ENCODE measurements around the gene FRY.

FRY gene

DNA sequence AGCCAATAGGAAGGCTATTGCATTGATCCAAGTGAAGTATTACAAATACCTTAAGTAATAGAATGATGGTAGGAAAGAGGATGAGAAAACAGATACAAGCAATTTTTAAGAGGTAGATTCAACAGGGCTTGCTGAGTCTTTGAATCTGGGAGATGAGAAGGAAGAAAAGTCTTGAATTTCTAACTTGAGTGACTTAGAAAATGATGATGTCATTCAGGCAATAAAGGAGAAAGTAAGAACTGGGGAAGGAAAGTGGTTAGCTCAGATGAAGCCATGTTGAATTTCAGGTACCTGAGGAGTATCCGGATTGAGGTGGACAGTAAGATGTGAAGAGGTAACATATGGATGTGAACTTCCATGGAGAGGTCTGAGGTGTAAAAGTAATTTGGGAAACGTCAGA is 15.5 kb upstream of the FRY start:
- no peaks in the 10 kb centered on the region for H3K36me3 ChIP-seq (ENCODE audit: control insufficient read depth in 2 of 2, insufficient read depth in 2 of 2, low read length in 2 of 2)
- no peak overlapping the region for H3K4me3 ChIP-seq (ENCODE audit: low read length in 2 of 2)
- H3K4me1 ChIP-seq (ENCODE audit: control insufficient read depth, insufficient read depth, low read length): no peaks in the 10 kb centered on the region
- no peak overlapping the region for H3K27ac ChIP-seq (ENCODE audit: low read length)
- no peaks in the 10 kb centered on the region for H3K9me3 ChIP-seq (ENCODE audit: control insufficient read depth in 2 of 2, low read length in 2 of 2)
- H3K9ac ChIP-seq (ENCODE audit: low read length in 2 of 2): no peak overlapping the region
- no peaks in the 10 kb centered on the region for H3K27me3 ChIP-seq (ENCODE audit: control insufficient read depth in 1 of 2, insufficient read depth in 2 of 2, low read length in 2 of 2)

- Histone ChIP-seq H3K9me3 (ENCODE audit: control insufficient read depth in 2 of 2, low read length in 2 of 2) (no peaks in the 10 kb centered on the region), H3K27ac (ENCODE audit: low read length) (no peak overlapping the region), H3K4me1 (ENCODE audit: control insufficient read depth, insufficient read depth, low read length) (no peaks in the 10 kb centered on the region), H3K4me3 (ENCODE audit: low read length in 2 of 2) (no peak overlapping the region), H3K9ac (ENCODE audit: low read length in 2 of 2) (no peak overlapping the region), H3K36me3 (ENCODE audit: control insufficient read depth in 2 of 2, insufficient read depth in 2 of 2, low read length in 2 of 2) (no peaks in the 10 kb centered on the region), H3K27me3 (ENCODE audit: control insufficient read depth in 1 of 2, insufficient read depth in 2 of 2, low read length in 2 of 2) (no peaks in the 10 kb centered on the region)
Observed at GRCh38 chr13:32016631-32017030, 14.9 kb upstream of the FRY start.

- Histone ChIP-seq H3K4me3 (ENCODE audit: low read length in 2 of 2) (no peak overlapping the region), H3K4me1 (ENCODE audit: control insufficient read depth, insufficient read depth, low read length) (no peaks in the 10 kb centered on the region), H3K27me3 (ENCODE audit: control insufficient read depth in 1 of 2, insufficient read depth in 2 of 2, low read length in 2 of 2) (no peaks in the 10 kb centered on the region), H3K9me3 (ENCODE audit: control insufficient read depth in 2 of 2, low read length in 2 of 2) (no peaks in the 10 kb centered on the region), H3K9ac (ENCODE audit: low read length in 2 of 2) (no peak overlapping the region), H3K27ac (ENCODE audit: low read length) (no peak overlapping the region), H3K36me3 (ENCODE audit: control insufficient read depth in 2 of 2, insufficient read depth in 2 of 2, low read length in 2 of 2) (no peaks in the 10 kb centered on the region)
Observed at GRCh38 chr13:32017474-32017873, 14.1 kb upstream of the FRY start.

DNA sequence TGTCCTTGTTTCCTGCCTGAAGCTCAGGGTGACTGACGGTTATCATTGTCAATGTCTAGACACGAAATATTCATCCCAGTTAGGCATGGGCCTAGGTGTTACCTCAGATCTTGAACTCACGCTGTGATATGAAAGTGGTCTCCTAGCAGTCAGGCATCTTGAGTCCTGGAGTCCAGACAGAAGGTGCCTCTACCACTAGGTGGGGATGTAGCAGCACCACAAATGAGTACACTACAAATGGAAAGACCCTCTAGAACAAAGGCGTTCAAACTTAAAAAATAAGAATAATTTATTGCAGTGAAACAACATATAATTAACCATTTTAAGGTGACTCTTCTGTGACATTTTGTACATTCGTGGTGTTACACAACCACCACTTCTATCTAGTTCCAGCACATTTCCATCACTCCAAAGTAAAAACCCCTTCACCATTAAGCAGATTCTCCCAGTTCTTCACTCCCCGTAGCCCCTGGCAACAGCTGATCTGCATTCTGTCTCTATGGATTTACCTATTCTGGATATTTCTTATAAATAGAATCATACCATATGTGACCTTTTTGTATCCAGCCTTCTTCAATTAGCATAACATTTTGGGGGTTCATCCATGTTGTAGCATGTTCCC is 11.9 kb upstream of the FRY start:
- H3K4me3 ChIP-seq (ENCODE audit: low read length in 2 of 2): no peak overlapping the region
- H3K9ac ChIP-seq (ENCODE audit: low read length in 2 of 2): no peak overlapping the region
- no peaks in the 10 kb centered on the region for H3K4me1 ChIP-seq (ENCODE audit: control insufficient read depth, insufficient read depth, low read length)
- H3K9me3 ChIP-seq (ENCODE audit: control insufficient read depth in 2 of 2, low read length in 2 of 2): no peaks in the 10 kb centered on the region
- H3K27ac ChIP-seq (ENCODE audit: low read length): no peak overlapping the region
- no peaks in the 10 kb centered on the region for H3K36me3 ChIP-seq (ENCODE audit: control insufficient read depth in 2 of 2, insufficient read depth in 2 of 2, low read length in 2 of 2)
- H3K27me3 ChIP-seq (ENCODE audit: control insufficient read depth in 1 of 2, insufficient read depth in 2 of 2, low read length in 2 of 2): no peaks in the 10 kb centered on the region

DNA sequence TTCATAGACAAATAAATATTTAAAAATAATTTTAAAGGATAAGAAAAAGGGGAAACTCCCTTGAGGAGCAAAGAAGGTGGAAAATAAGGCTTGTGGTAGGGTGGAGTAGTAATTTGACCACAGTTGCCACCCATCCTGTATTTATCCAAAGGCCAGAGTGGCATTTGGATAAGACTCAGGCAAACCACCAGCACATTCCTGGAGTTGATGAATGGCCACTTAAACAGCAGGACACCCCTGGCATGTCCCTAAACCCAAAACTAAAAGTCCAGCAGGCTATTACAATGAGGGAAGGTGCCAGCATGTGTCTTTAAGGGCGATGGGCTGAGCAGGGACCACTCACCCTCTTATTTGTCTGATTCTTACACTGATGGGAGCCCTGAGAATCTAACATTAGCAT is 9.8 kb upstream of the FRY start:
- no peaks in the 10 kb centered on the region for H3K4me1 ChIP-seq (ENCODE audit: control insufficient read depth, insufficient read depth, low read length)
- no peak overlapping the region for H3K27ac ChIP-seq (ENCODE audit: low read length)
- no peak overlapping the region for H3K9ac ChIP-seq (ENCODE audit: low read length in 2 of 2)

DNA sequence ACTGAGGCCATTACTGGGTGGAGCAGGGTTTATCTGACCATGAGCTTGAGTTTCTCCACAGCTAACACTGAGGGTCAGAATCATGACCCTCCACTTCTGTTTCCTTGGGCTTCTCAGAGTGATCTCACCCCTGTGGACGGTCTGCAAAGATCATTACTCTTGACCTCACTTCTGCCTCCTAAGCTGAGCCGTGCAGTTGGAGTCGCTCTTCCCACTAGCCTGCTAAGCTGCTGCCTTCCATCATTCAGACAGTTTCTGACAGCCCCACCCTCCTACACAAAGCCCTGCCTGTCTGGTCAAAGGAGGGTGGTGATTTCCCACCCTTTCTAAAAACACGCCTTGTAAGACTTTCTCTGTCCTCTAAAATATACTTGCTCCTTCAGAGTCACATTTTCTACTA is 9.3 kb upstream of the FRY start:
- Histone ChIP-seq H3K27me3 (ENCODE audit: control insufficient read depth in 1 of 2, insufficient read depth in 2 of 2, low read length in 2 of 2) (no peaks in the 10 kb centered on the region), H3K4me3 (ENCODE audit: low read length in 2 of 2) (no peak overlapping the region), H3K9me3 (ENCODE audit: control insufficient read depth in 2 of 2, low read length in 2 of 2) (no peaks in the 10 kb centered on the region), H3K9ac (ENCODE audit: low read length in 2 of 2) (no peak overlapping the region), H3K36me3 (ENCODE audit: control insufficient read depth in 2 of 2, insufficient read depth in 2 of 2, low read length in 2 of 2) (no peaks in the 10 kb centered on the region), H3K27ac (ENCODE audit: low read length) (no peak overlapping the region), H3K4me1 (ENCODE audit: control insufficient read depth, insufficient read depth, low read length) (no peaks in the 10 kb centered on the region)

More for the DNA sequence above, 9.8 kb upstream of the FRY start:
- Histone ChIP-seq H3K27me3 (ENCODE audit: control insufficient read depth in 1 of 2, insufficient read depth in 2 of 2, low read length in 2 of 2) (no peaks in the 10 kb centered on the region), H3K4me3 (ENCODE audit: low read length in 2 of 2) (no peak overlapping the region), H3K9me3 (ENCODE audit: control insufficient read depth in 2 of 2, low read length in 2 of 2) (no peaks in the 10 kb centered on the region), H3K36me3 (ENCODE audit: control insufficient read depth in 2 of 2, insufficient read depth in 2 of 2, low read length in 2 of 2) (no peaks in the 10 kb centered on the region)

GRCh38 chr13:32023096-32023495 is 8.5 kb upstream of the FRY start:
- H3K4me3 ChIP-seq (ENCODE audit: low read length in 2 of 2): no peak overlapping the region
- H3K27me3 ChIP-seq (ENCODE audit: control insufficient read depth in 1 of 2, insufficient read depth in 2 of 2, low read length in 2 of 2): no peaks in the 10 kb centered on the region
- H3K4me1 ChIP-seq (ENCODE audit: control insufficient read depth, insufficient read depth, low read length): no peaks in the 10 kb centered on the region
- H3K9me3 ChIP-seq (ENCODE audit: control insufficient read depth in 2 of 2, low read length in 2 of 2): no peaks in the 10 kb centered on the region
- H3K9ac ChIP-seq (ENCODE audit: low read length in 2 of 2): no peak overlapping the region
- no peaks in the 10 kb centered on the region for H3K36me3 ChIP-seq (ENCODE audit: control insufficient read depth in 2 of 2, insufficient read depth in 2 of 2, low read length in 2 of 2)
- no peak overlapping the region for H3K27ac ChIP-seq (ENCODE audit: low read length)

DNA sequence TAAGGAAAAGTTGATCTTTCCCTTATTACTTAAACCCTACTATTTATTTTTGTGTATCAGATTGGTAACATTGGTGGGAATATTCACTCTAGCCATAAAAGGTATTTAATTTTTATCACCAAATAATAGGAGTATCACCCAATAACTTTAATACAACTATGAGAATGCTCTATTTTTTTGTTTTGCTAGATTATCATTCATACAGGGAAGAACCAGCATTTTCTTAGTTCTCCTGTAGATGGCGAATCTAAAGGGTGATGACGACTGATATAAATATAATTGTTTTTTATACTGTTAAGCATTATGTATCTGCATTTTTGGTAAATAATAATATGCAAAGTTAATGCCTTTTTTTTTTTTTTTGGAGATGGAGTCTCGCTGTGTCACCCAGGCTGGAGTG is 7.9 kb upstream of the FRY start:
- Histone ChIP-seq H3K36me3 (ENCODE audit: control insufficient read depth in 2 of 2, insufficient read depth in 2 of 2, low read length in 2 of 2) (no peaks in the 10 kb centered on the region), H3K9me3 (ENCODE audit: control insufficient read depth in 2 of 2, low read length in 2 of 2) (no peaks in the 10 kb centered on the region), H3K4me1 (ENCODE audit: control insufficient read depth, insufficient read depth, low read length) (no peaks in the 10 kb centered on the region), H3K9ac (ENCODE audit: low read length in 2 of 2) (no peak overlapping the region), H3K27me3 (ENCODE audit: control insufficient read depth in 1 of 2, insufficient read depth in 2 of 2, low read length in 2 of 2) (no peaks in the 10 kb centered on the region), H3K4me3 (ENCODE audit: low read length in 2 of 2) (no peak overlapping the region), H3K27ac (ENCODE audit: low read length) (no peak overlapping the region)

DNA sequence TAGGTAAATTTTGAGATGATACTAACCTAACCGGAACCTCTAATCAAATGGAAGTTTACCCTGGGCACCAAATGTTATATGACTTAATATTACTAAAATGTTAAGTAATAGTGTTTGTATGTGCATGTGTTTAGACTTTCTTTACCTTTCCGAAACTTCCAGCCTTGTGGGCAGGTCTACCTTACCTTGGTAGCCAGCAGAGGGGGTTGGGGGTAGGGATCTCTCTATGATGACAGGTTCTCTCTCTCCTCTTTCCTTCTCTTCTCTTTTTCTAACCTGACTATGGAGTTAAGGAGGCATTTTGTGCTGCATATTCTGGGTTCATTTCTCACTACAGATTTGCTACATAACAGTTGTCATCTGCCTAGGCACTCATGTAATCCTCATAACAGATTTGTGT is 6.8 kb upstream of the FRY start:
- Histone ChIP-seq H3K4me3 (ENCODE audit: low read length in 2 of 2) (no peak overlapping the region), H3K9me3 (ENCODE audit: control insufficient read depth in 2 of 2, low read length in 2 of 2) (no peaks in the 10 kb centered on the region), H3K36me3 (ENCODE audit: control insufficient read depth in 2 of 2, insufficient read depth in 2 of 2, low read length in 2 of 2) (no peaks in the 10 kb centered on the region), H3K9ac (ENCODE audit: low read length in 2 of 2) (no peak overlapping the region), H3K27ac (ENCODE audit: low read length) (no peak overlapping the region), H3K27me3 (ENCODE audit: control insufficient read depth in 1 of 2, insufficient read depth in 2 of 2, low read length in 2 of 2) (no peaks in the 10 kb centered on the region), H3K4me1 (ENCODE audit: control insufficient read depth, insufficient read depth, low read length) (no peaks in the 10 kb centered on the region)

GRCh38 chr13:32025730-32026129 is 5.8 kb upstream of the FRY start:
- Histone ChIP-seq H3K4me3 (ENCODE audit: low read length in 2 of 2) (no peak overlapping the region), H3K4me1 (ENCODE audit: control insufficient read depth, insufficient read depth, low read length) (no peaks in the 10 kb centered on the region), H3K36me3 (ENCODE audit: control insufficient read depth in 2 of 2, insufficient read depth in 2 of 2, low read length in 2 of 2) (no peaks in the 10 kb centered on the region), H3K9me3 (ENCODE audit: control insufficient read depth in 2 of 2, low read length in 2 of 2) (no peaks in the 10 kb centered on the region), H3K27me3 (ENCODE audit: control insufficient read depth in 1 of 2, insufficient read depth in 2 of 2, low read length in 2 of 2) (no peaks in the 10 kb centered on the region), H3K27ac (ENCODE audit: low read length) (no peak overlapping the region), H3K9ac (ENCODE audit: low read length in 2 of 2) (no peak overlapping the region)

DNA sequence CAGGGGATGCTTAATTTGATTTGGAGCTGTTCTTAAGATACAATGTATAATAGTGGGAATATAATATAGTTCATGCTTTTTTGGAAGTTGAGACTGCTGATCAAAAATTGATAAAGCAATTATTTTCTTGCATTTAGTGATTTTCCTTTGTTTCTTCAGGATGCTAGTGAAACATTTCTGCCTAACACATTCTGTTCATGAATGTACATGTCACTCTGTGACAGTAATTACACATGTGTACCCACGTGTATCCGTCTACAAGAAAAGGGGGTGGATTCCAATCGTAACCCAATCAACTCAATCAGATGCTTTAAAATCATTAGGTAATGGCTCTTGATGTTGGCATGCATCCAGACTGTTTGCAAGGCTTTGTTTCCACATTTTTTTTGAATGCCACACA is 5.0 kb upstream of the FRY start:
- H3K36me3 ChIP-seq (ENCODE audit: control insufficient read depth in 2 of 2, insufficient read depth in 2 of 2, low read length in 2 of 2): no peaks in the 10 kb centered on the region
- no peaks in the 10 kb centered on the region for H3K27me3 ChIP-seq (ENCODE audit: control insufficient read depth in 1 of 2, insufficient read depth in 2 of 2, low read length in 2 of 2)
- H3K4me3 ChIP-seq (ENCODE audit: low read length in 2 of 2): no peak overlapping the region

More for the DNA sequence above, 5.0 kb upstream of the FRY start:
- H3K27ac ChIP-seq (ENCODE audit: low read length): no peak overlapping the region
- H3K9ac ChIP-seq (ENCODE audit: low read length in 2 of 2): no peak overlapping the region
- no peaks in the 10 kb centered on the region for H3K9me3 ChIP-seq (ENCODE audit: control insufficient read depth in 2 of 2, low read length in 2 of 2)
- no peaks in the 10 kb centered on the region for H3K4me1 ChIP-seq (ENCODE audit: control insufficient read depth, insufficient read depth, low read length)

All from stomach smooth muscle (tissue), 2 donors.